Common myeloid progenitor, CD34-positive (primary cell): Measurements from ENCODE around the gene DACT2.

Experiments used
- CTCF ChIA-PET: fragments of 350-600 bp; sonication (Branson Sonifier 250); formaldehyde crosslinking; loops from one replicate; lab custom pipeline; 2021; ENCODE audit warnings: antibody characterized with exemption; lab: Charles Lee
- POLR2A ChIA-PET: fragments of 350-600 bp; sonication (Branson Sonifier 250); formaldehyde crosslinking; loops from one replicate; lab custom pipeline; 2021; ENCODE audit warnings: antibody characterized with exemption; lab: Charles Lee
- DNase-seq, 3 donors: peaks; one replicate each; pipeline versions ENCODE4 v3.0.0 to v3.0.0-alpha.2; 2013
- H3K27ac ChIP-seq, 2 experiments: 1 replicate in 1 of 2; 2 replicates in 1 of 2; pipeline ENCODE4 v1.7.0; 2013; ENCODE audit warnings: inconsistent platforms in 2 of 2, low read length in 2 of 2, mild to moderate bottlenecking in 2 of 2, low read depth in 1 of 2, moderate library complexity in 1 of 2; ENCODE audit not compliant: severe bottlenecking in 2 of 2, insufficient read depth in 1 of 2, poor library complexity in 1 of 2
- H3K27me3 ChIP-seq, 5 experiments: replicated peaks in 2 of 5; 1 replicate in 3 of 5; 2 replicates in 2 of 5; pipeline versions ENCODE4 v1.6.1 to v1.7.0; 2013; ENCODE audit warnings: low read length in 4 of 5, mild to moderate bottlenecking in 2 of 5, moderate library complexity in 2 of 5, inconsistent platforms in 1 of 5; ENCODE audit not compliant: insufficient read depth in 5 of 5, control insufficient read depth in 4 of 5
- H3K36me3 ChIP-seq, 4 experiments: 1 replicate in 2 of 4; 2 replicates in 2 of 4; pipeline versions ENCODE4 v1.6.1 to v1.7.0; 2013; ENCODE audit warnings: low read length in 3 of 4, control low read depth in 1 of 4, mild to moderate bottlenecking in 1 of 4; ENCODE audit not compliant: control insufficient read depth in 4 of 4, insufficient read depth in 4 of 4
- H3K4me1 ChIP-seq, 4 experiments: 1 replicate in 3 of 4; 2 replicates in 1 of 4; pipeline versions ENCODE4 v1.6.1 to v1.7.1; 2013; ENCODE audit warnings: low read length in 3 of 4, mild to moderate bottlenecking in 3 of 4, control low read depth in 1 of 4, inconsistent platforms in 1 of 4, moderate library complexity in 1 of 4; ENCODE audit not compliant: control insufficient read depth in 4 of 4, insufficient read depth in 4 of 4; ENCODE audit errors: control extremely low read depth in 1 of 4
- H3K4me3 ChIP-seq, 7 experiments: 1 replicate in 4 of 7; 2 replicates in 3 of 7; pipeline versions ENCODE4 v1.5.1 to v1.7.0; 2013; ENCODE audit warnings: mild to moderate bottlenecking in 7 of 7, low read length in 6 of 7, moderate library complexity in 6 of 7, inconsistent platforms in 2 of 7, low read depth in 2 of 7, control low read depth in 1 of 7; ENCODE audit not compliant: insufficient read depth in 4 of 7, control insufficient read depth in 1 of 7; ENCODE audit errors: extremely low read depth in 1 of 7
- H3K9me3 ChIP-seq, 5 experiments: 1 replicate in 4 of 5; 2 replicates in 1 of 5; pipeline versions ENCODE4 v1.6.1 to v1.7.1; 2013; ENCODE audit warnings: low read length in 4 of 5, mild to moderate bottlenecking in 2 of 5, inconsistent platforms in 1 of 5, low read depth in 1 of 5, moderate library complexity in 1 of 5; ENCODE audit not compliant: control insufficient read depth in 4 of 5, insufficient read depth in 2 of 5; ENCODE audit errors: control extremely low read depth in 1 of 5
- WGBS: methylation state at CpG from one replicate; pipeline ENCODE4 v1.1.5; 2013; ENCODE audit not compliant: insufficient coverage; 5-methylcytosine and 5-hydroxymethylcytosine counted together

The DACT2 gene

GRCh38 chr6:168322966-168323365, 3.4 kb upstream of the DACT2 start:
- no CpG with 5 or more reads among the region's 2 CpGs for WGBS
- peaks cover 6 to 64% (median 31%) of the 10 kb centered on the region in 5 experiments for H3K27me3 ChIP-seq
- H3K4me1 ChIP-seq, result no peaks in the 10 kb centered on the region
- no peak for DNase-seq
- no peak overlapping the region for H3K4me3 ChIP-seq
- CTCF ChIA-PET, result no interaction called here
- peaks cover 2 to 18% (median 4%) of the 10 kb centered on the region in 5 experiments for H3K9me3 ChIP-seq
- no peak overlapping the region for H3K27ac ChIP-seq
- POLR2A ChIA-PET, result no interaction called here
- H3K36me3 ChIP-seq, result no peaks in the 10 kb centered on the region

GRCh38 chr6:168320634-168321033, 1.1 kb upstream of the DACT2 start:
- Histone ChIP-seq H3K4me3 (no peak overlapping the region), H3K36me3 (no peaks in the 10 kb centered on the region), H3K27me3 (peaks cover 6 to 54% (median 32%) of the 10 kb centered on the region in 5 experiments), H3K27ac (no peak overlapping the region), H3K9me3 (peaks cover 2 to 16% (median 4%) of the 10 kb centered on the region in 5 experiments), H3K4me1 (no peaks in the 10 kb centered on the region)
- 96% methylated on average over 8 of the region's 9 CpGs for WGBS
- no peak for DNase-seq
- CTCF ChIA-PET, result interaction anchor here (1.1 kb wide), 1 partner anchor 11 kb away, joined by 6 read pairs; no protein-coding TSS in a partner anchor
- POLR2A ChIA-PET, result no interaction called here

DNA sequence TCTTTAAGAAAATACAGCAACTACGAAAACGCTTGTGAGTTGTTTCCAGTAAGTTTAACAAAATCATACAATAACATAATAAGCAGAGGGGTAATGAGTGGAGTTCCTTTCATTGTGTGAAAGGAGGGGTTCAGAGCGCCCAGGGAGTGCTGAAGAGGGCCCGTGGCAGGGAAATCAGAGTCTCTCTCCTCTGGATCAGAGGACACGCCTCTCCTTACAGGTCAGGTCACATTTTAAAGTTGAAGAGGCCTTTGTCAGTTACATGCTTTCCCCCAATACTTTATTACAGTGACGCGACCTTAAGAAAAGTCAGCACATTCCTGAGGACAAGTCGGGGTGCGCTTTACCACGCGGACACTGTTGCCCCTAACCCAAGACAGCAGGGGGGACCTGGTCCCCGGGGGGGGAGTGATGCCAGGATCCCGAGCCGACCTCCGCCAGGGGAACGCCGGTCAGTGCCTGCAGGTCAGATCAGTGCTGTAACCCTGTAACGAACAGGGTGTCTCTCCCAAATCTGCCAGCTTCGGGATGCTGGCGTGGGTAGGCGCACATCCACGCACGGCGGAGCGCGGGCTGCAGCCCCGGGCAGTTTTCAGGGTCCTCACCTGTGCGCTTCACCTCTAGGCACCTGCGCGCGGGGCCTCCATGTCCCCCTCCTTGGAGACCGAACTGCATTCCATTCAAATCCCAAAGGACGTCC, 848 bp downstream of the DACT2 start:
- H3K36me3 ChIP-seq, result no peaks in the 10 kb centered on the region
- CTCF ChIA-PET, result no interaction called here
- no peak overlapping the region for H3K4me3 ChIP-seq
- no peaks in the 10 kb centered on the region for H3K4me1 ChIP-seq
- DNase-seq, result no peak
- H3K27me3 ChIP-seq, result peaks cover 20 to 70% (median 29%) of the 10 kb centered on the region in 5 experiments
- POLR2A ChIA-PET, result no interaction called here
- no peak overlapping the region for H3K27ac ChIP-seq
- WGBS, result 15% methylated on average over 18 of the region's 33 CpGs
- peaks cover 2 to 13% (median 4%) of the 10 kb centered on the region in 5 experiments for H3K9me3 ChIP-seq

DNA sequence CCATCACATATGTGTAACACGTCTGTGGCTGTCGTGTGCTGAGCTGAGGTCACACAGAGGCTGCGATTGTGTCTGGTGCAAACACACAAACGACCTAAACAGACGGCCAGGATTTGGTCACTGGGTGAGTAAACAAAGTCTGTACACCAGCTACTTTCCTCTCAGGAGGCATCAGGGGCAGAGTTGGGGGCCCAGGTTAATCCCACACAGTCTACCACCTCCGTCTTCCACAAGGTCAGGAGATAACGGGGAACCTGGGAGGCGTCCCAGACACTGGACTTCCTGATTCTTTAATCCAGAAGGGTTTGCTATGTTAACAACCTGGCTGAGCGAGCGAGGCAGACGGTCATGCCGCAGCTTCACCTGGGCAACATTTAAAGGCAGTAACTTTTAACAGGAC, 1.5 kb downstream of the DACT2 start:
- Histone ChIP-seq H3K4me3 (no peak overlapping the region), H3K27ac (no peak overlapping the region), H3K9me3 (peaks cover 2 to 13% (median 4%) of the 10 kb centered on the region in 5 experiments), H3K36me3 (no peaks in the 10 kb centered on the region), H3K27me3 (peaks cover 20 to 76% (median 30%) of the 10 kb centered on the region in 5 experiments), H3K4me1 (no peaks in the 10 kb centered on the region)
- no peak for DNase-seq
- CTCF ChIA-PET, result no interaction called here
- WGBS, result 67% methylated on average over 12 of the region's 12 CpGs
- POLR2A ChIA-PET, result no interaction called here

DNA sequence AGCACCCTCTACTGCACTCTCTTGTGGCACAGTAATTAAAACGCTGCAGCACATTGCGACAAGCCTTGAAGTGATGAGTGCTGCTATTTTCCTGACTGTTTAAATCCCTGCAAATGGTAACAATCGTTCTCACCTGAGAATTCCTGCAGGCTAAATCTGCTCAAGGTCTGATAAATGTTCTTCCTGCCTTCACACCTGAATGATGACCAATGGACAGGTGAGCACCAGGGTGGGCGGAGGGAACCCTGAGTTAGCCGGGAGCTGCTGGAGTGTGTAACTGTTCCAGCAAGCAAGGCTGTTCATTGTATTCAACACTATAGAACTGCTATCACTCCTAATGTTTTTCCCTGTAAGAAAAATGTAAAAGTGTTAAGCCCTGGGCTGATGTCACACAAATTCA, 4.0 kb downstream of the DACT2 start:
- H3K36me3 ChIP-seq, result no peaks in the 10 kb centered on the region
- DNase-seq, result no peak

GRCh38 chr6:168314948-168315347, 4.6 kb downstream of the DACT2 start:
- no peak for DNase-seq
- Histone ChIP-seq H3K36me3 (no peaks in the 10 kb centered on the region), H3K27ac (no peak overlapping the region), H3K27me3 (peaks cover 11 to 66% (median 20%) of the 10 kb centered on the region in 5 experiments), H3K4me3 (no peak overlapping the region), H3K4me1 (no peaks in the 10 kb centered on the region), H3K9me3 (no peaks in the 10 kb centered on the region)
- CTCF ChIA-PET, result no interaction called here
- POLR2A ChIA-PET, result no interaction called here
- WGBS, result 75% methylated on average over 10 of the region's 10 CpGs

More for the DNA sequence above, 4.0 kb downstream of the DACT2 start:
- Histone ChIP-seq H3K27me3 (peaks cover 14 to 71% (median 24%) of the 10 kb centered on the region in 5 experiments), H3K9me3 (peaks cover 0 to 4% (median 2%) of the 10 kb centered on the region in 5 experiments), H3K4me1 (no peaks in the 10 kb centered on the region), H3K27ac (no peak overlapping the region), H3K4me3 (no peak overlapping the region)
- ChIA-PET CTCF (no interaction called here), POLR2A (no interaction called here)
- 97% methylated on average over 3 of the region's 5 CpGs for WGBS

- Histone ChIP-seq H3K27ac (no peak overlapping the region), H3K4me3 (no peak overlapping the region), H3K36me3 (no peaks in the 10 kb centered on the region), H3K9me3 (no peaks in the 10 kb centered on the region), H3K27me3 (peaks cover 11 to 57% (median 19%) of the 10 kb centered on the region in 5 experiments), H3K4me1 (no peaks in the 10 kb centered on the region)
- POLR2A ChIA-PET, result no interaction called here
- DNase-seq, result no peak
- WGBS, result 56% methylated on average over 12 of the region's 12 CpGs
- CTCF ChIA-PET, result no interaction called here
These were observed 5.6 kb downstream of the DACT2 start for GRCh38 chr6:168314021-168314420.
